ENCODE measurements around the gene SNX32. TPM values are rescaled to one million over a fixed set of nuclear protein-coding genes. Genes with fewer than 3 reads are reported as not detected.
A peak's percentile ranks its signal among the peaks of the same experiment; 100 is the strongest.

SNX32 gene
- total RNA-seq, 1 donor from 2014 or later = 0.47 TPM

DNA sequence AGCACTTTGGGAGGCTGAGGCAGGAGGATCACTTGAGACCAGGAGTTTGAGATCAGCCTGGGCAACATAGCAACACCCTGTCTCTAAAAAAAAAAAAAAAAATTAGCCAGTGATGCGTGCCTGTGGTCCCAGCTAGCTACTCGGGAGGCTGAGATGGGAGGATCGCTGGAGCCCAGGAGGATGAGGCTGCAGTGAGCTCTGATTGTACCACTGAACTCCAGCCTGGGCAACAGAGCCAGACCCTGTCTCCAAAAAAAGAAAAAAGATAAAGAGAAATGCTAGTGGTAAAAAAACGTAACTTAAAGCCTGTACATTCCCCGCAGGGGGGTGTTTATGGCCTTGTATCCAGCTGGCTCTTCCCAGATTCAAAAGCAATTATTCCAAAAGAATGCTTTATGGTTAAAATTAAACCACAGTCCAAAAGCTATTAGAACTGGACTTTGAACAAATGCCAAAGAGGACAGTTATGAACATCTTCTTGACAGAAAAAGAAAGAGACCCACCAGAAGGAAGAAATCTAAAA lies 16.4 kb upstream of the SNX32 start:
- Histone ChIP-seq H3K27me3 (ENCODE audit: low read depth) (no peaks in the 10 kb centered on the region), H3K36me3 (no peaks in the 10 kb centered on the region), H3K4me3 (peak overlapping the region; percentile 74), H3K4me1 (peaks cover 16% of the 10 kb centered on the region), H3K9me3 (no peaks in the 10 kb centered on the region), H3K27ac (peak overlapping the region; percentile 86)
- ATAC-seq (no peak), DNase-seq (peak; percentile 10)
- intact Hi-C loops (cut with DNase I) = no loop called here
- TF ChIP-seq, protein P1, sequence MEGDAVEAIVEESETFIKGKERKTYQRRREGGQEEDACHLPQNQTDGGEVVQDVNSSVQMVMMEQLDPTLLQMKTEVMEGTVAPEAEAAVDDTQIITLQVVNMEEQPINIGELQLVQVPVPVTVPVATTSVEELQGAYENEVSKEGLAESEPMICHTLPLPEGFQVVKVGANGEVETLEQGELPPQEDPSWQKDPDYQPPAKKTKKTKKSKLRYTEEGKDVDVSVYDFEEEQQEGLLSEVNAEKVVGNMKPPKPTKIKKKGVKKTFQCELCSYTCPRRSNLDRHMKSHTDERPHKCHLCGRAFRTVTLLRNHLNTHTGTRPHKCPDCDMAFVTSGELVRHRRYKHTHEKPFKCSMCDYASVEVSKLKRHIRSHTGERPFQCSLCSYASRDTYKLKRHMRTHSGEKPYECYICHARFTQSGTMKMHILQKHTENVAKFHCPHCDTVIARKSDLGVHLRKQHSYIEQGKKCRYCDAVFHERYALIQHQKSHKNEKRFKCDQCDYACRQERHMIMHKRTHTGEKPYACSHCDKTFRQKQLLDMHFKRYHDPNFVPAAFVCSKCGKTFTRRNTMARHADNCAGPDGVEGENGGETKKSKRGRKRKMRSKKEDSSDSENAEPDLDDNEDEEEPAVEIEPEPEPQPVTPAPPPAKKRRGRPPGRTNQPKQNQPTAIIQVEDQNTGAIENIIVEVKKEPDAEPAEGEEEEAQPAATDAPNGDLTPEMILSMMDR (IDR thresholded peaks at IDR 0.05) = no peak

DNA sequence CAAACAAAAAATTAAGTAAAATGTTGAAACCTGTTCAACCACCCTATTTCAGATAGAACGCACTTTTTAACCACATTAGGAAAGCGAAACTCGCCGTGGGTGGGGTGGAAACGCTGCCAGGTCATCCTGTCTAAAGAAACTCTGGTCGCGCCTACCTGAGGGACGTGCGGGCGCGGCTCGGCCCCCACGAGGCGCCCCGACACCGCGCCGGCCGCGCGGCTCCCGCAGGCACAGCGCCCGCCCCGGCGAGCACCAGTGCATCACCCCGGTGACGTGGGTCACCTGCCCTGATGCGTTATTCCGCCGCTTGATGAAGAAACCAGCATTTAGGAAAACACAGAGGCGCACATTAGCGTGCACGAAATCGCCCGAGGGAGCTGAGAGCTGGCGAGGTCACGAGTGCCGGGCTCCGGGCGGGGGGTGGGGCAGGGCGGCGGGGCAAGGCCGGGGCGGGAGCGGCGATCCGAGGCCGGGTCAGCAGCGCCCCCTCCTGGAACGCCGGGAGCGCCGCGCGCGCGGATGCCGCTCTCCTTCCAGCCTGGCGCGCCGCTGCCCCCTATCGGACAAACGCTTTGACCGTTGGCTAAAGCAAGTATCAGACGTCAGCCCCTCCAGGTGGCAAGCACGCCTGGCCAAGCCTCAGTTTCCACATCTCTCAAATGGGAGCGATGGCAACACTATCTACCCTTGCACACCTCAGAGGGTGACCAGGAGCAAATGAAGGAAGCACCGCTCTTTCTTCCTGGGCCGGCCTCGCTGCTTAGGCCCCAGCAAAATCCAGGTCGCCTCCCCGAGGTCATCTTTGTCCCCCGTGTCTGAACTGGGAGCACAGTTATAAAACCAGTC lies 15.7 kb upstream of the SNX32 start:
- H3K27ac ChIP-seq = peak overlapping the region; percentile 86
- DNase-seq (peak; percentile 96), ATAC-seq (peak; percentile 95 to 98)
- TF ChIP-seq, protein P1 (IDR thresholded peaks at IDR 0.05) = peak; percentile 100
- H3K36me3 ChIP-seq = no peaks in the 10 kb centered on the region
- no peaks in the 10 kb centered on the region for H3K9me3 ChIP-seq
- no peaks in the 10 kb centered on the region for H3K27me3 ChIP-seq (ENCODE audit: low read depth)
- intact Hi-C loops (cut with DNase I) = no loop called here
- peaks cover 16% of the 10 kb centered on the region for H3K4me1 ChIP-seq
- peak overlapping the region; percentile 74 for H3K4me3 ChIP-seq

DNA sequence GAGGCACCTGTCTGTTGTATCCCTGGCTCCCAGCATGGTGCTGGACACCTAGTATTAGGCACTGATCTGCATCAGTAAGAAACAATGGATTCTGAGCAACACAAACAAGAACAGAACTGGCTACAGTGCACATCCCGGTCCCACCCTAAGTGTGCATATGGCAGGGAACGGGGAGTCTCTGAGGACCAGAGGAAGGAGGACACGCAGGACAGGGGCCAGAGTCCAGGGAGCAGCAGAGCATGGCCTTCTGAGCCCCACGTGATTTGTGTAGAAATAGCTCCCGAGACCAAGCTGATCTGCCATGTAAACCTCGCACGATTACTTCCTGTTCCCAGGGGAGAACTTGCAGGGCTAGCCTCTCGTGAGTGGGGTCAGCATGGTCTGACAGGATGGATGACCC lies 12.7 kb upstream of the SNX32 start:
- DNase-seq (peak; percentile 46), ATAC-seq (no peak)
- H3K27me3 ChIP-seq (ENCODE audit: low read depth) = no peaks in the 10 kb centered on the region
- H3K27ac ChIP-seq = no peak overlapping the region
- H3K36me3 ChIP-seq = no peaks in the 10 kb centered on the region
- TF ChIP-seq, protein P1 (IDR thresholded peaks at IDR 0.05) = no peak
- intact Hi-C loops (cut with DNase I) = no loop called here
- peaks cover 11% of the 10 kb centered on the region for H3K4me1 ChIP-seq
- H3K4me3 ChIP-seq = no peak overlapping the region
- no peaks in the 10 kb centered on the region for H3K9me3 ChIP-seq

DNA sequence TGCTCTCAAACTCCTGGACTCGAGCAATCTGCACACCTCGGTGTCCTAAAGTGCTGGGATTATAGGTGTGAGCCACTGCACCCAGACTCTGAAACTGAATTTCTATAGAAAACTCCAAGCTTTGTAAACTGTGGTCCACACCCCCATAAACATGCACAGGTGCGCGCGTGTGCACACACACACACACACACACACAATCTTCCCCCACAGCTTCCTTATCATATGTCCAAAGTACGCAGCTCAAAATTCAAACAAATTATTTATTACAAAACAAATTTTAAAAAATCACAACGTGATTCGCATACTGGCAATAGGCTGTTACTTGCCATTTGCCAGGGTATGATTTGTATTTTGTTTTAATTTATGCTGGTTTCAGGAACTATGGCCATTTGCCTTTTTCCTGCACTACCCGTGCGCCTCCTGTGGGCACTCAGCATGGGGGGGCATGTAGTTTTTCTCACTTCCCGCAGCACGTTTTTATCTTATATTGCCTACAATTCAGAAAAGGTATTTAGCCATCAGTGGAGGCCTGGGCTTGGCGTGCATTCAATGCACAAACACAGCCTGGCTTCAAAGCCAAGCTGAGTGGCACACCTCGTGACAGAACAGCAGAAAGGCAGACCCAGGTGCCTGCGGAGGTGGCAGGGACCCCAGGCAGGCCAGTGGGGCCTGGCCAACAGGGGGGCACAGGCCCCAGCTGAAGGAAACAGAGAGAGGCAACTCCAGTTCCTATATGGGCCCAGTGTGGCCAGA lies 10.8 kb upstream of the SNX32 start:
- DNase-seq (peak; percentile 48), ATAC-seq (peak in 1 of 2 donors; percentile 32)
- Histone ChIP-seq H3K4me3 (no peak overlapping the region), H3K9me3 (no peaks in the 10 kb centered on the region), H3K27me3 (ENCODE audit: low read depth) (no peaks in the 10 kb centered on the region), H3K27ac (no peak overlapping the region), H3K36me3 (no peaks in the 10 kb centered on the region), H3K4me1 (no peaks in the 10 kb centered on the region)
- TF ChIP-seq, protein P1 (IDR thresholded peaks at IDR 0.05) = no peak
- intact Hi-C loops (cut with DNase I) = no loop called here

DNA sequence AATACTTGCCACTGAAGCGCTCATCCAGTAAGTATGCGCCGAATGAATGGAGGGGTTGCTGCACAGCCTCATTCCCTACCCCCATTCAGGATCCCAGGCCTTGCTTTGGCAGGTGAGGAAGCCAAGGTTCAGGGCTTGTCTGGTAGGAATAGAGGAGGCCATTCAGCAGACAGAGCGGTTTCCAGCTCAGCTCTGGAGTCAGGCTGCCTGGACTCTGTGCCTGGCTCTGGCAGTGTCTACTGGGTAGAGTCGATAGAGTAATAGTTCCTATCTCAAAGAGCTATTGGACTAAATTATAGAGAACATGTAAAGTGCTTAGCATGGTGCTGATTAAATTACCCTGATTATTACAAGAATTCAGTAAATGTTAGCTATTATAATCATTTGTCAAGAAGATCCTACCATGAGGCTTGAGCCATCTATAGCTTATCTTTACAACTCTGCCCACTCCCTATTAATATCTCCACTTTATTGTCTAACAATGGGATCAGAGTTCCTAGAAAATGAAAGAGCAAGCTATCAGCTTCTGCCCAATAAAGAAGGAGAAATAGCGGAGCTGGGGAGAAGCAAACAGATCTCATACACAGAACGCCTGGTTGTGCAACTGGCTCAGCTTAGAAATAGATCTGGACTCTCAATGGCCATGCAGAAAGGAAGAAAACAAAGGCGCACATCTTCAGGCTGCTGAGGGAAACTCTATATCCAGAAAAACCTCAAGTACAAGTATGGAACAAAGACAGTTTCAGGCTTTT lies 6.6 kb upstream of the SNX32 start:
- TF ChIP-seq, protein P1 (IDR thresholded peaks at IDR 0.05) = no peak
- no peak for DNase-seq
- Histone ChIP-seq H3K27me3 (ENCODE audit: low read depth) (no peaks in the 10 kb centered on the region), H3K4me3 (no peak overlapping the region), H3K27ac (no peak overlapping the region), H3K4me1 (no peaks in the 10 kb centered on the region), H3K36me3 (no peaks in the 10 kb centered on the region), H3K9me3 (no peaks in the 10 kb centered on the region)
- no peak for ATAC-seq
- intact Hi-C loops (cut with DNase I) = no loop called here
